Measurements from ENCODE around the gene TPM2. TPM values are rescaled to one million over a fixed set of nuclear protein-coding genes. Genes with fewer than 3 reads are reported as not detected.

The TPM2 gene
- total RNA-seq, 6 experiments from 2014 or later, result 1,810 to 3,557 (median 2,546) TPM

DNA sequence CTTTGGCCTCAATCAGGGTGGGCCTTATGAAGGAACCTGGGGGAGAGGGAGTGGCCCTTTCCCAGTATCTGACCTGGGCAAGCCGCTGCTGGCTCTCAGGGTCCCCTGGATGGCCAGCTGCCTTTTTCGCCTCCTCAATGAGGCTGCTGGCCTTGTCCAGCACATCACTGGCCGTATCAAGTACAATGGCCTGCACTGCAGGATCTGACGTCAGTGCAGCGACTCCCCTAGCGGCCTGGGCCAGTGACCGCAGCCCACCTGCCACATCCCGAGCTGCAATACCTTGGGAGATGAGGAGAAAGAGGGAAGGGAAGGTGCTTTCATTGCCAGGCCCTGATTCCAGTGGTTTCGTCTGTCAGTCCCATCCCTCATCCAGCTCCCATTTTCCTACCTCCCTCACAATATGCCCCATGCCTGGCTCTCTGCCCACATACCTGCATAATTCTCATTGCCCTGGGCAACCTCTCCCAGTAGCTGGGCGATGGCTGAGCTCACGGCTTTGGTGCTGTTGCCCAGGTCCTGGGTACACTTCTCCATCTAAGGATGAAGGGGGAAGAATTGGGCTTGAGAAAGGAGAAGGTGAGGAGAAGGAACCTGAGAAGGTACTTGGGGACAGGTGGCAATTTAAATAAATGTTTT, 23.2 kb upstream of the TPM2 start:
- Mint-ChIP-seq H3K4me1 (ENCODE audit: low read depth) (peaks cover 15% of the 10 kb centered on the region; the same call in 1 of the 2 replicates), H3K27me3 (ENCODE audit: insufficient read depth) (no peaks in the 10 kb centered on the region; the same call in none of the 2 replicates), H3K9me3 (no peaks in the 10 kb centered on the region), H3K36me3 (ENCODE audit: low read depth) (peaks cover 65% of the 10 kb centered on the region), H3K27ac (no peak overlapping the region), H3K4me3 (no peak overlapping the region)
- TF ChIP-seq, protein P1, sequence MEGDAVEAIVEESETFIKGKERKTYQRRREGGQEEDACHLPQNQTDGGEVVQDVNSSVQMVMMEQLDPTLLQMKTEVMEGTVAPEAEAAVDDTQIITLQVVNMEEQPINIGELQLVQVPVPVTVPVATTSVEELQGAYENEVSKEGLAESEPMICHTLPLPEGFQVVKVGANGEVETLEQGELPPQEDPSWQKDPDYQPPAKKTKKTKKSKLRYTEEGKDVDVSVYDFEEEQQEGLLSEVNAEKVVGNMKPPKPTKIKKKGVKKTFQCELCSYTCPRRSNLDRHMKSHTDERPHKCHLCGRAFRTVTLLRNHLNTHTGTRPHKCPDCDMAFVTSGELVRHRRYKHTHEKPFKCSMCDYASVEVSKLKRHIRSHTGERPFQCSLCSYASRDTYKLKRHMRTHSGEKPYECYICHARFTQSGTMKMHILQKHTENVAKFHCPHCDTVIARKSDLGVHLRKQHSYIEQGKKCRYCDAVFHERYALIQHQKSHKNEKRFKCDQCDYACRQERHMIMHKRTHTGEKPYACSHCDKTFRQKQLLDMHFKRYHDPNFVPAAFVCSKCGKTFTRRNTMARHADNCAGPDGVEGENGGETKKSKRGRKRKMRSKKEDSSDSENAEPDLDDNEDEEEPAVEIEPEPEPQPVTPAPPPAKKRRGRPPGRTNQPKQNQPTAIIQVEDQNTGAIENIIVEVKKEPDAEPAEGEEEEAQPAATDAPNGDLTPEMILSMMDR (IDR thresholded peaks at IDR 0.05), result no peak
- no peak for DNase-seq

DNA sequence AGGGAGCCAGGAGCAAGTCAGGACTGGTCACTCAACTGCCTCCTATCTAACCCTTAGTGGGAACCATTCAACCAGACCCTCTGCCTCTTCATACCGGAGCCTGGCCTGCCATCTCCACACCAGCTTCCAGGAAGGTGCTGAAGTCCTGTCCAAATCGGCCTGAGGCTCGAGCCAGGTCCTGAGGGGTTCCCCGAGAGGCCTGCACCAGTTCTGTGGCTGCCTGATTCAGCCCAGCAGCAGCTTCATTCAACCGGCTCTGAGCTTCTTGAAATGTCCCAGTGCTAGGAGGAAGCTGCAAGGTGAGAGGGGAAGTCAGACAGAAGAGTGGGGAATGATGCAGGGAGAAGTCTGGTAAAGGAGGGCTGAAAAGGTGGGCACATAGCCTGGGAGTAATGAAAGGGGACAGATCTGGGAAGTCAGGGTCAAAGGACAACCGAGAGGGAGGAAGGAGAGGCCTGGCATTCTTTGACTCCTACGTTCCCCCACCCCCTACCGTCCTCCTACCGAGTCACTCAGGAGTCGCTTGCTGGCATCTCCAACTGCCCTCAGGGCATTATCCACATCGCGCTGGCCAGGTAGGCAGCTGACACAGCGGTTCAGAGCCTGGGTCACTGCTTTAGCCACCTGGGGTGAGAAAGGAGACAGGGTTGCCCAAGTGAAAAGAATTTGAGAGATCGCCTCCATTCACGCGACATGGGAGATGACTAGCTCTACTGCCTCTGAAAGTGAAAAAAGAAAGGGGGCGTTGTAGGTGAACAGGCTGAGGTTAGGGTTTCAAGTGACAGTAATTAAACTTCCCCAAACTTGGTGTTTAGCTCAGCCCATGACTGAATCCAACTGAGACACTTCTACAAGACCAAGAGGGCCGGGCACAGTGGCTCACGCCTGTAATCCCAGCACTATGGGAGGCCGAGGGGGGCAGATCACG, 22.0 kb upstream of the TPM2 start:
- DNase-seq, result no peak
- no peaks in the 10 kb centered on the region; the same call in none of the 2 replicates for H3K27me3 Mint-ChIP-seq (ENCODE audit: insufficient read depth)
- TF ChIP-seq, protein P1 (IDR thresholded peaks at IDR 0.05), result no peak
- peaks cover 67% of the 10 kb centered on the region for H3K36me3 Mint-ChIP-seq (ENCODE audit: low read depth)
- H3K4me1 Mint-ChIP-seq (ENCODE audit: low read depth), result peaks cover 14% of the 10 kb centered on the region; the same call in 1 of the 2 replicates
- H3K4me3 Mint-ChIP-seq, result no peak overlapping the region
- no peak overlapping the region; the same call in 1 of the 2 replicates for H3K27ac Mint-ChIP-seq
- H3K9me3 Mint-ChIP-seq, result no peaks in the 10 kb centered on the region

DNA sequence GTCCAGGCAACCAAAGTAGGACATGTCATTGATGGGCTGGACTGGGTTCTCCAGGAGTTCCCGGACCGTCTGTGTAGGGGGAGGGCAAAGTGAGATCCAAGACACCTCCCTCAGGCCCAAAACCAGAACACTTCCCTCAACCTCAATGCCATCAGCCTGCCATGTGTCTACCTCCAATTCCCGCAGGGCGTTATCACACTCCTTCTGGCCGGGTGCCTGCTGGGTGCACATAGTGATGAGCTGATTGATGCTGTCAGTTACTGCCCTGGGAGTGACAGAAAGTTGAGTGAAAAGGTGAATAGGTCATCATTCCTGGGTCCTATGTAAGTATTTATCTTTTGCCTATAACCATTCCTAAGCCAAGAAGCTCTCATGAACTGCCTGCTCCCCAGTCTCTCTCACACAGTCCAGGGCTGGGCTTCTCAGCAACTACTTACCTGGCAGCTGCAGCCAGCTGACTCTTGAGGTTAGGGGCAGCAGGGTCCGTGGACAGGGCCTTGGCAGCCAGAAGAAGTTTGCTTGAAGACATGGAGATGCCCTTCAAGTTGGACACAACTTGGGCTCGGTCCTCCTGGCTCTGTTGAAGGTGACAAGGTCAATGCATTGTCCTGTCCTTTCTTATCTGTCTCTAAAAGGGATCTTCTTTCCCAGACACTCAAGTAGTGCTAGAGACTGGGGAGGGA, 21.2 kb upstream of the TPM2 start:
- no peaks in the 10 kb centered on the region; the same call in none of the 2 replicates for H3K27me3 Mint-ChIP-seq (ENCODE audit: insufficient read depth)
- H3K4me3 Mint-ChIP-seq, result no peak overlapping the region
- H3K4me1 Mint-ChIP-seq (ENCODE audit: low read depth), result peaks cover 6% of the 10 kb centered on the region; the same call in 1 of the 2 replicates
- TF ChIP-seq, protein P1 (IDR thresholded peaks at IDR 0.05), result no peak
- H3K27ac Mint-ChIP-seq, result peak overlapping the region; percentile 21; the same call in 1 of the 2 replicates
- H3K9me3 Mint-ChIP-seq, result no peaks in the 10 kb centered on the region
- DNase-seq, result no peak
- H3K36me3 Mint-ChIP-seq (ENCODE audit: low read depth), result peaks cover 63% of the 10 kb centered on the region

DNA sequence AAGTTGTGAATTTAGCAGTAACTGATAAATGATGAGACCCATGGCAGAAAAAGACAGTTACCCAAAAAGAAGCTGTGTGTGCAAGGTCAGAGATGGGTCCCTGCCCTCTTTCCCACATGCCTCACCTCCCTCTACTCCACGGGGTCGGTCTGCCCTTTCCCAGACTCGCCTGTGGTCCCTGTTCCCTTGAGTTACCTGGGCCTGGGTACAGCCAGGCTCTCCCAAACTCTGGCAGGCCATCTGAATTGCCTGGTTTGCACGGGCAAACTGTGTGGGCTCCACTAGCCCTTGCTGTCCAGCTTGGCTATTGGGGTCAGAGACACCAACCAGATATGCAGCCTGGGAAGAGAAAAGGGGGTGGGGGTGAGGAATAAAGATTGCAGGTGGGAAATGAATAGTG, 18.4 kb upstream of the TPM2 start:
- TF ChIP-seq, protein P1 (IDR thresholded peaks at IDR 0.05), result no peak
- no peak for DNase-seq
- Mint-ChIP-seq H3K4me3 (no peak overlapping the region), H3K27me3 (ENCODE audit: insufficient read depth) (peaks cover 3% of the 10 kb centered on the region), H3K36me3 (ENCODE audit: low read depth) (peaks cover 59% of the 10 kb centered on the region), H3K4me1 (ENCODE audit: low read depth) (no peaks in the 10 kb centered on the region), H3K9me3 (no peaks in the 10 kb centered on the region), H3K27ac (peak overlapping the region; percentile 23; the same call in 1 of the 2 replicates)

DNA sequence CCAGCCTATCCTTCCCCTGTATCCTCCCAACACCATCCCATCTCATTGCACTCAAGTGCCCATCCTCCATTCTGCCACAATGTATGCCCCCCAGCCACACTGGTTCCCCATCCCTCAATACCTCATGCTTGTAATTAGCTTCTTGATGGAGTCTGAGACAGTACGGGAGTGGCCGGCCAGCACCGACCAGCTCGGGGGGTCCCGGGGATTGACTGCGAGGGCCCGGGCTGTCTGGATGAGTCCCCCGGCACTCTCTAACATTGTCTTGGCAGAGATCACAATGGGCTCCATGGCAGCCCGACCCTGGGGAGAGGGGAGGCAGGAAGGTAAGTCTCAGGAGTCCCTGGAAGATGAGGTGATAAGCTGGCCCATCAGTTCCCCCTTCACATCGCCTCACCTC, 17.2 kb upstream of the TPM2 start:
- no peak for DNase-seq
- H3K4me3 Mint-ChIP-seq, result no peak overlapping the region
- H3K4me1 Mint-ChIP-seq (ENCODE audit: low read depth), result no peaks in the 10 kb centered on the region
- peaks cover 3% of the 10 kb centered on the region for H3K27me3 Mint-ChIP-seq (ENCODE audit: insufficient read depth)
- no peaks in the 10 kb centered on the region for H3K9me3 Mint-ChIP-seq
- peak overlapping the region; percentile 21; the same call in 1 of the 2 replicates for H3K27ac Mint-ChIP-seq
- TF ChIP-seq, protein P1 (IDR thresholded peaks at IDR 0.05), result no peak
- H3K36me3 Mint-ChIP-seq (ENCODE audit: low read depth), result peaks cover 55% of the 10 kb centered on the region

All from HFFc6 (cell line).